Measurements from ENCODE around the gene AARS2. TPM values are rescaled to one million over a fixed set of nuclear protein-coding genes. Genes with fewer than 3 reads are reported as not detected.

The AARS2 gene
- total RNA-seq, 1 donor from 2014 or later = 7.9 TPM

GRCh38 chr6:44268095-44268628 lies 45.0 kb downstream of the AARS2 start:
- H3K36me3 Mint-ChIP-seq (ENCODE audit: low read depth) = no peaks in the 10 kb centered on the region
- no peak overlapping the region for H3K27ac Mint-ChIP-seq (ENCODE audit: unreplicated experiment)
- H3K27me3 Mint-ChIP-seq (ENCODE audit: low read depth) = peaks cover 30% of the 10 kb centered on the region
- H3K9me3 Mint-ChIP-seq (ENCODE audit: low read depth) = no peaks in the 10 kb centered on the region
- peaks cover 28% of the 10 kb centered on the region for H3K4me1 Mint-ChIP-seq (ENCODE audit: low read depth)
- peak; percentile 25 for DNase-seq (ENCODE audit: low spot score)
- no peak overlapping the region for H3K4me3 Mint-ChIP-seq (ENCODE audit: unreplicated experiment)
- peak; percentile 94 for TF ChIP-seq CTCF (IDR thresholded peaks at IDR 0.05)

DNA sequence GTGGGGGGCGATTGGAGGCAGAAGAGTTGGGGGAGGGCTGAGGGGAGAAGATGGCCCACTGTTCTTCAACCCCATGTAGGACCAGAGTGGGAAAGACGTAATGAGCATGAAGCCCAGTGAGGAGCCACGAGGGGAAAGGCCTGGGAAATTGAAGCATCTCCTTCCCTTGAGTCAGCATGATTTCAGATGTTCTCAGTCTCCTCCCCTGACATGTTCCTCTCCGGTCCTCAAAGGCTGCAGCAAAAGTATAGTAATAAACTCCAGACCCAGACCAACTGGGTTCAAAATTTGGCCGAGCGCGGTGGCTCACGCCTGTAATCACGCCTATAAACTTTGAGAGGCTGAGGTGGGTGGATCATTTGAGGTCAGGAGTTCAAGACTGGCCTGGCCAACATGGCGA lies 45.9 kb downstream of the AARS2 start:
- peaks cover 36% of the 10 kb centered on the region for H3K4me1 Mint-ChIP-seq (ENCODE audit: low read depth)
- no peak overlapping the region for H3K27ac Mint-ChIP-seq (ENCODE audit: unreplicated experiment)
- H3K4me3 Mint-ChIP-seq (ENCODE audit: unreplicated experiment) = no peak overlapping the region
- H3K36me3 Mint-ChIP-seq (ENCODE audit: low read depth) = no peaks in the 10 kb centered on the region
- no peak for TF ChIP-seq CTCF (IDR thresholded peaks at IDR 0.05)
- peak; percentile 22 for DNase-seq (ENCODE audit: low spot score)
- no peaks in the 10 kb centered on the region for H3K9me3 Mint-ChIP-seq (ENCODE audit: low read depth)
- peaks cover 23% of the 10 kb centered on the region for H3K27me3 Mint-ChIP-seq (ENCODE audit: low read depth)

- H3K4me1 Mint-ChIP-seq (ENCODE audit: low read depth) = peaks cover 36% of the 10 kb centered on the region
- H3K9me3 Mint-ChIP-seq (ENCODE audit: low read depth) = no peaks in the 10 kb centered on the region
These were observed 46.8 kb downstream of the AARS2 start for GRCh38 chr6:44266347-44266746.

GRCh38 chr6:44265722-44266233 lies 47.4 kb downstream of the AARS2 start:
- TF ChIP-seq CTCF (IDR thresholded peaks at IDR 0.05) = no peak
- DNase-seq (ENCODE audit: low spot score) = peak; percentile 68
- Mint-ChIP-seq H3K36me3 (ENCODE audit: low read depth) (no peaks in the 10 kb centered on the region), H3K4me3 (ENCODE audit: unreplicated experiment) (peak overlapping the region; percentile 84), H3K27ac (ENCODE audit: unreplicated experiment) (peak overlapping the region; percentile 74), H3K27me3 (ENCODE audit: low read depth) (peaks cover 15% of the 10 kb centered on the region), H3K4me1 (ENCODE audit: low read depth) (peaks cover 36% of the 10 kb centered on the region), H3K9me3 (ENCODE audit: low read depth) (no peaks in the 10 kb centered on the region)

More at GRCh38 chr6:44266347-44266746, 46.8 kb downstream of the AARS2 start:
- H3K27ac Mint-ChIP-seq (ENCODE audit: unreplicated experiment) = no peak overlapping the region
- TF ChIP-seq CTCF (IDR thresholded peaks at IDR 0.05) = no peak
- H3K27me3 Mint-ChIP-seq (ENCODE audit: low read depth) = peaks cover 18% of the 10 kb centered on the region
- H3K4me3 Mint-ChIP-seq (ENCODE audit: unreplicated experiment) = no peak overlapping the region
- H3K36me3 Mint-ChIP-seq (ENCODE audit: low read depth) = no peaks in the 10 kb centered on the region
- peak; percentile 21 for DNase-seq (ENCODE audit: low spot score)

DNA sequence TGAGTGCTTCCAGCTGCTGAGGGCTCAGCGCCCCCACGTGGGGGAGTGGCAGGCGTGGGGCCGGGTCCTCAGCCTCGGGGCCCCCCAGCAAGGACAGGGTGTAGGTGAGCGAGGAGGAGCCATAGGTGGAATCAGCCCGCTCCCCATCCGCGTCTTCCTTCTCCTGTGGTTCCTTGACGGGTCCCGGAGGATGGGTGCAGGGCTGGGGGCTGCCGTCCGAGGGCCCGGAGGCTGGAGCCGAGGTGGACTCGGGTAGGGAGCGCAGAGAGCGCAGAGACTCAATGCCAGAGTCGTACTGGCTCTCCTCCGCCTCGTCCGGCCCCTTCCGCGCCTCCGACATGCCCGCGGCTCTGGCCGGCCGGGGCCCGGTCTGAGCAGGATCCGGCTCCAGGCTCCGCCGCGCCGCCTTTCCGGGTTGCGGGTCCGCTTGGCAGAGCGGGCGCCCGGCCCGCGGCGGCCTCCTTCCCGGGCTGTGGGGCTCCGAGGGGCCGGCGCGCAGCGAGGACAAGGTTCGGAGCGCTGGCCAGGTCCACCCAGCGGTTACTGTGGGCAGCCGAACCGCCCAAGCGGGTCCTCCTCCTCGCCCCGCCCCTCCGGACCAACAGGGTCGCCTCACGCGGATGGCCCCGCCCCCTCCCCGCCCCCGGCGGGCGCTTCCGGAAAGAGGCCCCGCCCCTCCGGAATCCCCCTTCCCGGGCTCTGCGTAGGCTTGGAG lies 48.0 kb downstream of the AARS2 start, which contains the start of gene NFKBIE:
Gene NFKBIE (minus strand): TSS at position 545 of the 715 bp plus-strand sequence. CDS start 205 bp downstream, at position 340.
- Mint-ChIP-seq H3K27me3 (ENCODE audit: low read depth) (peaks cover 15% of the 10 kb centered on the region), H3K27ac (ENCODE audit: unreplicated experiment) (peak within 1 kb of the TSS; percentile 84), H3K9me3 (ENCODE audit: low read depth) (no peaks in the 10 kb centered on the region), H3K4me3 (ENCODE audit: unreplicated experiment) (peak within 1 kb of the TSS; percentile 84), H3K4me1 (ENCODE audit: low read depth) (peaks cover 36% of the 10 kb centered on the region), H3K36me3 (ENCODE audit: low read depth) (no peaks in the 10 kb centered on the region)
- peak; percentile 77 for TF ChIP-seq CTCF (IDR thresholded peaks at IDR 0.05)
- peak; percentile 95 for DNase-seq (ENCODE audit: low spot score)
